OCI-LY7 (cell line): ENCODE measurements around the gene USP48.

ENCODE experiments used
- EZH2phosphoT487 ChIP-seq: fragments of 200-600 bp; sonication (generic); IDR thresholded peaks from 2 replicates; pipeline ENCODE4 v1.6.1; 2018; ENCODE audit warnings: low read depth, borderline replicate concordance, mild to moderate bottlenecking, mixed run types, antibody characterized with exemption, low read length, moderate library complexity, mixed read lengths
- TF ChIP-seq, protein P1 (sequence below): fragments of 200-600 bp; sonication (generic); conservative IDR thresholded peaks from 2 replicates; pipeline ENCODE4 v1.5.1; 2014; ENCODE audit warnings: mild to moderate bottlenecking, antibody characterized with exemption, low read length, moderate library complexity, mixed read lengths

DNA sequence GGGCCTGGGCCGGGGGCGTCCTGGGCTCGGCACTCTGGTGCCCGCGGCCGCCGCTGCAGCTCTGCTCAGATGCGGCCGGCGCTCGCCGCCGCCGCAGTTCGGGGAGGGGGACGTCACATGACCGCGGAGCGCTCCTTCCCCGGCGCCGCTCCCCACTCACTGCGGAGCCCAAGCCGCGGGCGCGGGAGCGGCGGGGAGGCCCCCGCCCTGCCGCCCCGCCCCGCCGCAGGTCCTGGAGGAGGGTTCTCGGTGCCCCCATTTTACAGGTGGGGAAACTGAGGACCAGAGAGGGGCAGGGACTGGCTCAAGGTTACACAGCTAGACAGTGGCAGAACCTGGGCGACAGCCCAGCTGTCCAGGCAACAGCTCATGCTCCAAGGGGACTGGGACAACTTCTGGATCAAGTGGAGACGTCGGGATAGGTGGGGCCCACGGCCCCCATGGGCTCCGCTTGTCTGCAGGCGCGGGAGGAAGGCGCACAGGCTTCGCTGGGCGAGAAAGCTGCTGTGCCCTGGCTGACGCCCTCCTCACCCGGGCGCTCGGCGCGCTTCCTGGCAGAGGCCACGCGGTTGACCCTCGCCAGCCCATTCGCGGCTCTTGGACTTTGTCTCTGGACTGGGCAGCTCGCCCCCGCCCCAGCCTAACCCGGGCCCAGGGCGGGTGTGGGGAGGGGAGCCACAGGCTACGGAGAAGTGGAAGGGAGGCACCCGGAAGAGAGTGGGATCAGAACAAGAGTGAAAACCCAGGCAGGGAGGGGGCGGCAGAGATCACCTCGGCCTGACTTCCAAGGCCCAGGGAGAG is 113.5 kb downstream of the USP48 start, which contains the start of gene RAP1GAP:
- TF ChIP-seq, protein P1, sequence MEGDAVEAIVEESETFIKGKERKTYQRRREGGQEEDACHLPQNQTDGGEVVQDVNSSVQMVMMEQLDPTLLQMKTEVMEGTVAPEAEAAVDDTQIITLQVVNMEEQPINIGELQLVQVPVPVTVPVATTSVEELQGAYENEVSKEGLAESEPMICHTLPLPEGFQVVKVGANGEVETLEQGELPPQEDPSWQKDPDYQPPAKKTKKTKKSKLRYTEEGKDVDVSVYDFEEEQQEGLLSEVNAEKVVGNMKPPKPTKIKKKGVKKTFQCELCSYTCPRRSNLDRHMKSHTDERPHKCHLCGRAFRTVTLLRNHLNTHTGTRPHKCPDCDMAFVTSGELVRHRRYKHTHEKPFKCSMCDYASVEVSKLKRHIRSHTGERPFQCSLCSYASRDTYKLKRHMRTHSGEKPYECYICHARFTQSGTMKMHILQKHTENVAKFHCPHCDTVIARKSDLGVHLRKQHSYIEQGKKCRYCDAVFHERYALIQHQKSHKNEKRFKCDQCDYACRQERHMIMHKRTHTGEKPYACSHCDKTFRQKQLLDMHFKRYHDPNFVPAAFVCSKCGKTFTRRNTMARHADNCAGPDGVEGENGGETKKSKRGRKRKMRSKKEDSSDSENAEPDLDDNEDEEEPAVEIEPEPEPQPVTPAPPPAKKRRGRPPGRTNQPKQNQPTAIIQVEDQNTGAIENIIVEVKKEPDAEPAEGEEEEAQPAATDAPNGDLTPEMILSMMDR: no peak
- TF ChIP-seq EZH2phosphoT487: no peak
